Suprapubic skin (tissue), 4 donors: ENCODE results near the gene ARHGEF17. TPM values are rescaled to one million over a fixed set of nuclear protein-coding genes. Genes with fewer than 3 reads are reported as not detected.

Experiments
- DNase-seq, 2 donors: peaks; one replicate each; pipeline ENCODE4 v3.0.0-alpha.2; 2019; ENCODE audit warnings: low spot score in 2 of 2
- H3K27ac ChIP-seq: fragments of 200-600 bp; sonication (generic); one replicate; pipeline ENCODE4 v1.5.1; 2019
- H3K27me3 ChIP-seq: fragments of 200-600 bp; sonication (generic); one replicate; pipeline ENCODE4 v1.5.1; 2019
- H3K36me3 ChIP-seq: fragments of 200-600 bp; sonication (generic); one replicate; pipeline ENCODE4 v1.5.1; 2019
- H3K4me1 ChIP-seq: fragments of 200-600 bp; sonication (generic); one replicate; pipeline ENCODE4 v1.5.1; 2019
- H3K4me3 ChIP-seq: fragments of 200-600 bp; sonication (generic); one replicate; pipeline ENCODE4 v1.5.1; 2019; ENCODE audit warnings: mild to moderate bottlenecking
- H3K9me3 ChIP-seq: fragments of 200-600 bp; sonication (generic); one replicate; pipeline ENCODE4 v1.5.1; 2019
- CTCF ChIP-seq, 2 donors: fragments of 200-600 bp in 1 of 2; fragments of 450-650 bp in 1 of 2; sonication (generic) in 1 of 2; IDR thresholded peaks; one replicate each; pipeline ENCODE4 v1.5.1; 2016 to 2019; ENCODE audit warnings: antibody characterized with exemption in 2 of 2, mild to moderate bottlenecking in 1 of 2, moderate library complexity in 1 of 2
- EP300 ChIP-seq: sonication (generic); formaldehyde crosslinking; IDR thresholded peaks from one replicate; pipeline ENCODE4 v1.6.1; 2017; ENCODE audit warnings: antibody characterized with exemption
- POLR2A ChIP-seq, 2 donors: fragments of 450-650 bp; IDR thresholded peaks; one replicate each; pipeline ENCODE4 v1.6.1; 2017; ENCODE audit warnings: antibody characterized with exemption in 2 of 2, mild to moderate bottlenecking in 2 of 2, moderate library complexity in 2 of 2
- POLR2AphosphoS5 ChIP-seq, 3 donors: sonication (generic); formaldehyde crosslinking; IDR thresholded peaks; one replicate each; pipeline ENCODE4 v1.6.1; 2017; ENCODE audit warnings: antibody characterized with exemption in 3 of 3
- WGBS: methylation state at CpG from one replicate; pipeline ENCODE4 v1.1.5; 2018; 5-methylcytosine and 5-hydroxymethylcytosine counted together
- total RNA-seq, 4 donors: library from RNA; depleted of rRNA; stranded (reverse); fragments of >200 nt; gene quantifications; one replicate each; pipeline ENCODE4 v1.1.0, GENCODE V29; 2016

ARHGEF17 gene
- total RNA-seq, 4 donors from 2014 or later, result 8.3 to 25.0 (median 9.7) TPM

DNA sequence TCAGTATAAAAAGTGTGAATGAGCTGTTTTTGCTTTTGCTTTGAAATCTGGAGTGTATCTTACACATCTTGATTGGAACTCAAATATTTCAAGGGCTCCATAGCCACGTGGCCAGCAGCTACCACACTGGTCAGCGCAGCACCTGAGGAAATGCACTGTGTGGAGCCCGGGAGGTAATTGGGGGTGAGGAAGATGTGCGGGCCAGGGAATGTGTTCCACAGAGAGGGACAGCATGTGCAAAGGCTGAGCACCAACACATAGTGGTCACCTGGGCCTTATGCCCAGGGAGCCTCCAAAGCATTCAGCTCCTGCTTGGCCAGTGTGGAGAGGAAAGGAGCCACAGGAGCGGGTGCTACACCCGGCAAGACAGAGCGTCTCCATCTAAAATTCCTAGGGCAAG, 88.9 kb downstream of the ARHGEF17 start:
- TF ChIP-seq POLR2AphosphoS5 (IDR thresholded peaks at IDR 0.05) (no peak), POLR2A (IDR thresholded peaks at IDR 0.05) (no peak), EP300 (no peak), CTCF (IDR thresholded peaks at IDR 0.05) (no peak)
- no peaks in the 10 kb centered on the region for H3K4me1 ChIP-seq
- H3K27ac ChIP-seq, result no peak overlapping the region
- no peaks in the 10 kb centered on the region for H3K27me3 ChIP-seq
- WGBS, result 77% methylated on average over 7 of the region's 7 CpGs
- no peak for DNase-seq
- H3K9me3 ChIP-seq, result no peaks in the 10 kb centered on the region
- H3K4me3 ChIP-seq, result no peak overlapping the region
- peaks cover 5% of the 10 kb centered on the region for H3K36me3 ChIP-seq

DNA sequence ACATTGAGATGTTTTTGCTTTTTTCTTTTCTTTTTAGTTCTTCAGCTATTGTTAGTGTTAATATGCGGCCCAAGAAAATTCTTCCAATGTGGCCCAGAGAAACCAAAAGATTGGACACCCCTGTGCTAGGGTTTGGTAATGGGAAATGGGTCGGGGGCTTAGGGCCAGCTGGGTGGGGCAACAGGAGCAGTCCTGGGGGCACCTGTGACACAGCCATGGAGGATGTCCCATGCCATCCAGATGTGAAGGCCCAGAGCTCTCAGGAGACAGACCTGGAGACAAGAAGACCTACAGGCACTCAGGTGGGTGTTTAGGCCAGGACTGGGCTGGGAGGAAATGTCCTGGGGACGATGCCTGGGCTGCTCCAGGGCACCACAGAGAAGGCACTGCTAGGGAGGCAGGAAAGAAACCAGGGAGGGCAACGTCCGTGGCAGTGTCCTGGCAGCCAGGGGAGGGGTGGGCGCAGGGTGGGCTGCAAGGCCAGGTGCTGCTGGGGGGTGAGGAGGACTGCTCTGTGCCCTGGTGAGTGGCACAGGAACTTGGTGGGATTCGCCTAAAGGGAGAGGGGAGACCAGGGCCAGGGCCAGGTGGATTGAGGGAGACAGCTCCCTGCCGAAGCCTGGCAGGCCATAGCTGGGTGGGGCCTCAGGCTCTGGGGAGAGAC, 89.5 kb downstream of the ARHGEF17 start:
- TF ChIP-seq POLR2AphosphoS5 (IDR thresholded peaks at IDR 0.05), result no peak
- no peak for TF ChIP-seq POLR2A (IDR thresholded peaks at IDR 0.05)
- TF ChIP-seq CTCF (IDR thresholded peaks at IDR 0.05), result no peak
- TF ChIP-seq EP300, result no peak
- H3K9me3 ChIP-seq, result no peaks in the 10 kb centered on the region
- H3K27ac ChIP-seq, result no peak overlapping the region
- 79% methylated on average over 8 of the region's 8 CpGs for WGBS
- H3K36me3 ChIP-seq, result peaks cover 5% of the 10 kb centered on the region
- no peak overlapping the region for H3K4me3 ChIP-seq
- no peaks in the 10 kb centered on the region for H3K4me1 ChIP-seq
- H3K27me3 ChIP-seq, result no peaks in the 10 kb centered on the region
- no peak for DNase-seq

- no peak overlapping the region for H3K4me3 ChIP-seq
- H3K27me3 ChIP-seq, result no peaks in the 10 kb centered on the region
- peaks cover 5% of the 10 kb centered on the region for H3K36me3 ChIP-seq
- no peak for DNase-seq
- no peaks in the 10 kb centered on the region for H3K4me1 ChIP-seq
- TF ChIP-seq CTCF (IDR thresholded peaks at IDR 0.05), result no peak
- TF ChIP-seq EP300, result no peak
- no peak for TF ChIP-seq POLR2A (IDR thresholded peaks at IDR 0.05)
- no peak for TF ChIP-seq POLR2AphosphoS5 (IDR thresholded peaks at IDR 0.05)
- WGBS, result 75% methylated on average over 4 of the region's 5 CpGs
- H3K27ac ChIP-seq, result no peak overlapping the region
- no peaks in the 10 kb centered on the region for H3K9me3 ChIP-seq
Observed at GRCh38 chr11:73398132-73398526, 90.1 kb downstream of the ARHGEF17 start.

DNA sequence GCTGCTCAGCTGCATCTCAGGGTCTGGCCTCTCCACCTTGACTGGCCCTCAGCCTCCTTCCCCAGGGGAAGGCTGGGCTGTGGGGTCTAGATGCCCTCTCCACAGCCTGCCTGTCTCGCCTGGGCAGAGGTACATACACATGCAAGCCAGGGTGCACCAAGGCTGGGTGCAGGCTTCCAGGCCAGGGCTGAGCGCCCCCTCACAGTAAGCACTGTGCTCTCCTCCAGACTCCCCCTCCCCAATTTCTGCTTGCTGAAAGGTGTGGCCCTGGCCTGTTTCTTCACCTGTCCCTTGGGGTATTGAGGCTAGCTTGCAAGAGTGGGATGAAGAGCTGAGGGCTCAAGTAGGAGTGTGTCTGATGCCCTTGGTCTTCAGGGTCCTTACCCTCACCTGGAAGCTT, 90.6 kb downstream of the ARHGEF17 start:
- 94% methylated on average over 2 of the region's 2 CpGs for WGBS
- TF ChIP-seq CTCF (IDR thresholded peaks at IDR 0.05) (no peak), EP300 (no peak), POLR2AphosphoS5 (IDR thresholded peaks at IDR 0.05) (no peak), POLR2A (IDR thresholded peaks at IDR 0.05) (no peak)
- Histone ChIP-seq H3K9me3 (no peaks in the 10 kb centered on the region), H3K36me3 (peaks cover 5% of the 10 kb centered on the region), H3K27me3 (no peaks in the 10 kb centered on the region), H3K4me1 (no peaks in the 10 kb centered on the region), H3K27ac (no peak overlapping the region), H3K4me3 (no peak overlapping the region)
- peak in 1 of 2 donors; percentile 39 for DNase-seq

GRCh38 chr11:73399159-73399590, 91.1 kb downstream of the ARHGEF17 start:
- no peak for DNase-seq
- Histone ChIP-seq H3K4me3 (no peak overlapping the region), H3K4me1 (no peaks in the 10 kb centered on the region), H3K36me3 (peaks cover 5% of the 10 kb centered on the region), H3K9me3 (no peaks in the 10 kb centered on the region), H3K27ac (no peak overlapping the region), H3K27me3 (no peaks in the 10 kb centered on the region)
- TF ChIP-seq POLR2A (IDR thresholded peaks at IDR 0.05) (no peak), CTCF (IDR thresholded peaks at IDR 0.05) (no peak), POLR2AphosphoS5 (IDR thresholded peaks at IDR 0.05) (no peak), EP300 (no peak)
- WGBS, result 74% methylated on average over 6 of the region's 6 CpGs
